ENCODE data around the gene TNNI2. TPM values are rescaled to one million over a fixed set of nuclear protein-coding genes. Genes with fewer than 3 reads are reported as not detected.

TNNI2 gene
- total and polyA plus RNA-seq, 5 donors: not detected

- Histone ChIP-seq H3K4me1 (ENCODE audit: control insufficient read depth, insufficient read depth, low read length) (peaks cover 2% of the 10 kb centered on the region), H3K27ac (ENCODE audit: low read length) (no peak overlapping the region), H3K9me3 (ENCODE audit: control insufficient read depth, low read length) (no peaks in the 10 kb centered on the region), H3K4me3 (ENCODE audit: low read length) (no peak overlapping the region), H3K27me3 (ENCODE audit: control insufficient read depth, insufficient read depth) (no peaks in the 10 kb centered on the region)
- ATAC-seq: no peak
- intact Hi-C loops (cut with DNase I): loop anchor here in 1 of 4 donors (10.0 kb wide), 1 partner anchor 57 kb away; the partner anchor contains the start of gene TNNT3
- peak in 2 of 3 donors; percentile 68 for DNase-seq
- 90% methylated on average over 9 of the region's 9 CpGs for WGBS
Observed at GRCh38 chr11:1858154-1858553, 19.4 kb downstream of the TNNI2 start.

GRCh38 chr11:1858576-1858975 is 19.8 kb downstream of the TNNI2 start:
- Histone ChIP-seq H3K4me3 (ENCODE audit: low read length) (no peak overlapping the region), H3K27me3 (ENCODE audit: control insufficient read depth, insufficient read depth) (no peaks in the 10 kb centered on the region), H3K9me3 (ENCODE audit: control insufficient read depth, low read length) (no peaks in the 10 kb centered on the region), H3K27ac (ENCODE audit: low read length) (no peak overlapping the region), H3K4me1 (ENCODE audit: control insufficient read depth, insufficient read depth, low read length) (peaks cover 4% of the 10 kb centered on the region)
- 80% methylated on average over 7 of the region's 7 CpGs for WGBS
- DNase-seq (no peak), ATAC-seq (no peak)
- intact Hi-C loops (cut with DNase I): loop anchor here in 1 of 4 donors (10.0 kb wide), 1 partner anchor 56 kb away; the partner anchor contains the start of gene TNNT3

- Histone ChIP-seq H3K4me1 (ENCODE audit: control insufficient read depth, insufficient read depth, low read length) (peaks cover 6% of the 10 kb centered on the region), H3K27ac (ENCODE audit: low read length) (no peak overlapping the region), H3K4me3 (ENCODE audit: low read length) (no peak overlapping the region), H3K9me3 (ENCODE audit: control insufficient read depth, low read length) (no peaks in the 10 kb centered on the region), H3K27me3 (ENCODE audit: control insufficient read depth, insufficient read depth) (no peaks in the 10 kb centered on the region)
- WGBS: 87% methylated on average over 4 of the region's 4 CpGs
- ATAC-seq (no peak), DNase-seq (peak in 2 of 3 donors; percentile 9 to 22)
- intact Hi-C loops (cut with DNase I): loop anchor here in 1 of 4 donors (10.0 kb wide), 1 partner anchor 56 kb away; the partner anchor contains the start of gene TNNT3
Observed at GRCh38 chr11:1859004-1859403, 20.2 kb downstream of the TNNI2 start.

GRCh38 chr11:1860108-1860507 is 21.3 kb downstream of the TNNI2 start:
- ATAC-seq (no peak), DNase-seq (no peak)
- intact Hi-C loops (cut with DNase I): no loop called here
- Histone ChIP-seq H3K27ac (ENCODE audit: low read length) (no peak overlapping the region), H3K9me3 (ENCODE audit: control insufficient read depth, low read length) (no peaks in the 10 kb centered on the region), H3K4me3 (ENCODE audit: low read length) (no peak overlapping the region), H3K27me3 (ENCODE audit: control insufficient read depth, insufficient read depth) (no peaks in the 10 kb centered on the region), H3K4me1 (ENCODE audit: control insufficient read depth, insufficient read depth, low read length) (peaks cover 8% of the 10 kb centered on the region)
- 98% methylated on average over 1 of the region's 1 CpG for WGBS

GRCh38 chr11:1861435-1862411 is 22.9 kb downstream of the TNNI2 start:
- Histone ChIP-seq H3K27me3 (ENCODE audit: control insufficient read depth, insufficient read depth) (no peaks in the 10 kb centered on the region), H3K9me3 (ENCODE audit: control insufficient read depth, low read length) (no peaks in the 10 kb centered on the region), H3K4me1 (ENCODE audit: control insufficient read depth, insufficient read depth, low read length) (peaks cover 8% of the 10 kb centered on the region), H3K27ac (ENCODE audit: low read length) (no peak overlapping the region), H3K4me3 (ENCODE audit: low read length) (no peak overlapping the region)
- ATAC-seq (no peak), DNase-seq (no peak)
- intact Hi-C loops (cut with DNase I): no loop called here
- WGBS: 95% methylated on average over 4 of the region's 4 CpGs

GRCh38 chr11:1862588-1863351 is 24.0 kb downstream of the TNNI2 start:
- Histone ChIP-seq H3K4me1 (ENCODE audit: control insufficient read depth, insufficient read depth, low read length) (peaks cover 8% of the 10 kb centered on the region), H3K4me3 (ENCODE audit: low read length) (no peak overlapping the region), H3K27me3 (ENCODE audit: control insufficient read depth, insufficient read depth) (no peaks in the 10 kb centered on the region), H3K9me3 (ENCODE audit: control insufficient read depth, low read length) (no peaks in the 10 kb centered on the region), H3K27ac (ENCODE audit: low read length) (no peak overlapping the region)
- intact Hi-C loops (cut with DNase I): no loop called here
- peak in 1 of 2 donors; percentile 4 for ATAC-seq
- DNase-seq: peak in 2 of 3 donors; percentile 10 to 55
- 84% methylated on average over 14 of the region's 14 CpGs for WGBS

- Histone ChIP-seq H3K9me3 (ENCODE audit: control insufficient read depth, low read length) (no peaks in the 10 kb centered on the region), H3K27me3 (ENCODE audit: control insufficient read depth, insufficient read depth) (no peaks in the 10 kb centered on the region), H3K4me1 (ENCODE audit: control insufficient read depth, insufficient read depth, low read length) (peaks cover 8% of the 10 kb centered on the region), H3K27ac (ENCODE audit: low read length) (peak overlapping the region; percentile 38), H3K4me3 (ENCODE audit: low read length) (no peak overlapping the region)
- intact Hi-C loops (cut with DNase I): no loop called here
- DNase-seq: peak; percentile 91 to 96 (median 95)
- WGBS: 16% methylated on average over 27 of the region's 27 CpGs
- peak; percentile 90 to 93 for ATAC-seq
Observed at GRCh38 chr11:1863352-1864216, 24.8 kb downstream of the TNNI2 start.

- Histone ChIP-seq H3K9me3 (ENCODE audit: control insufficient read depth, low read length) (no peaks in the 10 kb centered on the region), H3K4me1 (ENCODE audit: control insufficient read depth, insufficient read depth, low read length) (peaks cover 8% of the 10 kb centered on the region), H3K4me3 (ENCODE audit: low read length) (no peak overlapping the region), H3K27me3 (ENCODE audit: control insufficient read depth, insufficient read depth) (no peaks in the 10 kb centered on the region), H3K27ac (ENCODE audit: low read length) (no peak overlapping the region)
- intact Hi-C loops (cut with DNase I): no loop called here
- 32% methylated on average over 18 of the region's 18 CpGs for WGBS
- ATAC-seq (peak; percentile 2 to 11), DNase-seq (peak; percentile 28 to 72 (median 65))
Observed at GRCh38 chr11:1864231-1864630, 25.4 kb downstream of the TNNI2 start.

- DNase-seq: peak; percentile 39 to 81 (median 81)
- intact Hi-C loops (cut with DNase I): no loop called here
- Histone ChIP-seq H3K4me1 (ENCODE audit: control insufficient read depth, insufficient read depth, low read length) (peaks cover 8% of the 10 kb centered on the region), H3K27me3 (ENCODE audit: control insufficient read depth, insufficient read depth) (no peaks in the 10 kb centered on the region), H3K27ac (ENCODE audit: low read length) (peak overlapping the region; percentile 7), H3K4me3 (ENCODE audit: low read length) (no peak overlapping the region), H3K9me3 (ENCODE audit: control insufficient read depth, low read length) (no peaks in the 10 kb centered on the region)
- ATAC-seq: peak; percentile 2 to 4
- 72% methylated on average over 30 of the region's 30 CpGs for WGBS
Observed at GRCh38 chr11:1864831-1865665, 26.3 kb downstream of the TNNI2 start.
